Right renal cortex interstitium (tissue), 3 donors: ENCODE measurements around the gene CAMKK2. TPM values are rescaled to one million over a fixed set of nuclear protein-coding genes. Genes with fewer than 3 reads are reported as not detected.
"Not testable (repeated sequence)": the region's sequence is repeated elsewhere in the genome, so short reads cannot be mapped to it uniquely, and the experiment has no call there.

Experiments
- DNase-seq, 3 donors: peaks; one replicate each; pipeline ENCODE4 v3.0.0-alpha.2; 2013; ENCODE audit warnings: low read depth in 3 of 3, low spot score in 2 of 3
- polyA plus RNA-seq, 3 donors: library from polyadenylated mRNA; unstranded; fragments of 120-200 nt; gene quantifications; one replicate each; pipeline ENCODE4 v1.2.1, GENCODE V29; 2013; ENCODE audit not compliant: insufficient read length in 3 of 3

The CAMKK2 gene
- polyA plus RNA-seq, 3 donors: 31.2 to 34.0 (median 33.9) TPM

DNA sequence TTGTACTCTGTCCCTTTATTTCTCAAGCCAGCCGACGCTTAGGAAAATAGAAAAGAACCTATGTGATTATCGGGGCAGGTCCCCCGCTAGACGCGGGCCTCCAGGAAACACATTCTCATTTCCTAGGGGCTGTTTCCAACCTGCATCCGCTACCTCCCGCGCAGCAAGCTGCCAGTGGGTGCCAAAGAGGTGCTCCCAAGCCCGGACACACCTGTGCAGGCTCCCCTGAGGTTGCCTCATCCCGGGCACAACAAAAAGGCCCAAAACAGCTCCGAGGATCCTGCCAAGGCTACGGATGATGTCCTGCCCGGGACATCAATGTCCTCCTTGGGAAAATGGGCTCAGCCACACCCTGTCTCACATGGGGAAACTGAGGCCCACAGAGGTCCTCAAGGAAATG lies 15.4 kb downstream of the CAMKK2 start:
- not testable (repeated sequence) for DNase-seq

DNA sequence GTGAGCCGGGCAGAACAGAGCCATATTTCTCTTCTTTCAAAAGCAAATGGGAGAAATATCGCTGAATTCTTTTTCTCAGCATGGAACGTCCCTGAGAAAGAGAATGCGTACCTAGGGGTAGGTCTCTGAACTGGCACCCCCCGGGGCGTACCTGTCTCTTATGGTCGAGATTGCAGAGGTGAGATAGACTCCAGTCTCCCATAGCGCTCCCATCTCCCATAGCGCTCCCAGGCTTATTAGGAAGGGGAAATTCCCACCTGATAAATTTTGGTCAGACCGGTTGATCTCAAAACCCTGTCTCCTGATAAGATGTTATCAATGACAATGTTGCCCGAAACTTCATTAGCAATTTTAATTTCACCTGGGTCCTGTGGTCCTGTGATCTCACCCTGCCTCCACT lies 16.0 kb downstream of the CAMKK2 start:
- DNase-seq: not testable (repeated sequence)

DNA sequence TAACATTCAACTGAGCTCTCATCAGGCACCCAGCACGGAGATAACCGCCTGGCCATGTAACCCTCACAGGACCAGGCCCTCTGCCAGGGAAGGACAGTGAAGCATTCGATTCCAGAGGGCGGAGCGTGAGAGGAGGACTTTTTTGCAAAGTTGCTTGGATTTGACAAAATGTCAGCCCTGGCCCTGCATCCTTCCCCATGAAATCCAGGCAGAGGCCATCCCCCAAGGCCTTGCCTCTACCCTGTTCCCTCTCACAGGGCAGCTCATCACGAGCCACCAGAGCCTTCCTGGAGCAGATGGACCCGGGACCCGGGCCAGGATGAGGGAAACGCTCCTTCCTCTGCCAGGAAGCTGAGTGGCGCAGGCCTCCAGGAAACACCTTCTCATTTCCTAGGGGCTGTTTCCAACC lies 17.0 kb downstream of the CAMKK2 start:
- DNase-seq: no peak

DNA sequence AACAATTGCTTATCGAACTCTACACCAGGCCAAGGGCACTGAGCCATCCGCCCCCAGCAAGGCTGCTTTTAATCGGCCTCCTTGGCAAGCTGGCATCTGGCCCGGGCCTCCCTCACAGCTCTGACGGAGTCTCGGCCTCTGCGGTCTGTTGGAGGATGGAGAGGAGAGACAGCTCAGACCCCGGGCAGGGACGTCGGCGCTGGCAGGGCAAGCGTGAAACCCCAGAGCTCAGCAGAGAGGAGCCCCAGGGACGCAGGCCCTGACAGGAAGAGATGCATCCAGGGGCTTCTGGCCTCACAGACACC lies 17.5 kb downstream of the CAMKK2 start:
- DNase-seq: no peak

DNA sequence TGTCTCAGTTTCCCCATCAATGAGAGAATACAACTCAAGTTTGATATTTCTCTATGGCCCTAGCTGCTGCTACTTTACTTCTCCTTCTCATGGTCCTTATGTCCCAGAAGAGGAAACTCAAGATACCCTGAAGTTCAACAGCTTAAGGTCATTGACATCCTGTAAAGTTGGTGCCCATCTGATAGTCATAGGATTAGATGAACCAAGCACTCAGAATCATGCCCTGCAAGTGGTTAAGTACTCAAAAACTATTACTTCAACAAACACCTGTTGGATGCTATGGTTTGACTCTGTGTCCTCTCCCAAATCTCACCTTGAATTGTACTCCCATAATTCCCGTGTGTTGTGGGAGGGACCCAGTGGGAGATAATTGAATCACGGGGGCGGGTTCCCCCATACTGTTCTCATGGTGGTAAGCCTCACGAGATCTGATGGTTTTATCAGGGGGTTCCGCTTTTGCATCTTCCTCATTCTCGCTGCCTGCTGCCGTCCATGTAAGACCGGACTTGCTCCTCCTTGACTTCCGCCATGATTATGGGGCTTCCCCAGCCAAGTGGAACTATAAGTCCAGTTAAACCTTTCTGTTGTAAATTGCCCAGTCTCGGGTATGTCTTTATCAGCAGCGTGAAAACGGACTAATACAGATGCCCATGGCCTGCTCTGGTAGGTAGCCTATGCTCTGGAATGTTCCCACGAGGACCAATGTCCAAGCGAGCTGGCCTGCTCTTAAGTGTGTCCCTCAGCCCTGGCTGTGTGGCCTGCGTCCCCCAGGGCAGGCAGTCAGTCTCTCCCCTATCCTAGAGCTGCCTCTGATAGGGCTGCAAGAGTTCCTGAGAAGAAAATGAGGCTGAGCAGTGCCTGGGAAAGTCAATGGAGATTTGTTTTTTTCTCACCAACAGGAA lies 18.1 kb downstream of the CAMKK2 start:
- no peak for DNase-seq

DNA sequence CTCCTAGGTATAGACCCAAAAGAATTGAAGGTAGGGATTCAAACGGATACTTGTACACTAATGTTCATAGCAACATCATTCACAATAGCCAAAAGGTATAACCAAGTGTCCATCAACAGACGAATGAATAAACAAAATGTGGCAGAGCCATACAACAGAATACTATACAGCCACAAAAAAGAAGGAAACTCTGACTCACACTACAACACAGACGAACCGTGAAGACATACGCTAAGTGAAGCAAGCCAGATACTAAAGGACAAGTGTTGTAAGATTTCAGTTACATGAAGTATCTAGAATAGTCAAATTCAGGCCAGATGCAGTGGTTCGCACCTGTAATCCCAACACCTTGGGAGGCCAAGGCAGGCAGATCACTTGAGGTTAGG lies 19.1 kb downstream of the CAMKK2 start:
- DNase-seq: no peak

DNA sequence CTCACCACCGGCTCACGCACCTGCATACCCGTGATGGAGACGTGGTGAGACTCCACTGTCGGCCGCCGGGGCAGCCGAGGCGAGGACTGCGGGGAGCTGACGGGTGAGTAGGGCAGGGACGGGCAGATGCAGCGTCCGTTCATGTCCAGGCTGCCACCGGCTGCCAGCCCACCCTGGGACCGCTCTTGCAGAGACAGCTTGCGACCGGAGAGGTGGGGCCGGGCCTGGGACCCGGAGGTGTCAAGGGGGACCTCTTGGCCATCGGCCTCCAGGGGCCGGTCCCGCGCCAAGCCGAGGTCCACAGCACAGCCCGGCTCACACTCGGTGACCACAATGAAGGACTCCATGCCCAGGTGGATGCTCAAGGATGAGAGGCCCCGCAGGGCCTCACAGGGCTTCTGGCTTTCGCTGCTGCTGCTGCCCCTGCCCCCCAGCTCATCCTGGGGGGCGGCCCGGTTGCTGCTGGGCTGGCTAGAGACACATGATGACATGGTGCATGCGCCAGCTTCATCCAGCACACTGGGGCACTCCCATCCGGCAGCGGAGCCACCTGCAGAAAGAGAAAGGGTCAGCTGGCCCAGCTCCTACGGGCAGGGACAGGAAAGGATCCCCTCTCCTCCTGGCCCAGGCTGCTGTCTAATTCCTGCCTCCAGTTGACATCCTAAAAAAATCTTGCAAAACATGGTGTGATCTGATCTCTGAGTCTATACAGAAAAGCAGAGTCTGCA lies 22.3 kb downstream of the CAMKK2 start:
- no peak for DNase-seq

DNA sequence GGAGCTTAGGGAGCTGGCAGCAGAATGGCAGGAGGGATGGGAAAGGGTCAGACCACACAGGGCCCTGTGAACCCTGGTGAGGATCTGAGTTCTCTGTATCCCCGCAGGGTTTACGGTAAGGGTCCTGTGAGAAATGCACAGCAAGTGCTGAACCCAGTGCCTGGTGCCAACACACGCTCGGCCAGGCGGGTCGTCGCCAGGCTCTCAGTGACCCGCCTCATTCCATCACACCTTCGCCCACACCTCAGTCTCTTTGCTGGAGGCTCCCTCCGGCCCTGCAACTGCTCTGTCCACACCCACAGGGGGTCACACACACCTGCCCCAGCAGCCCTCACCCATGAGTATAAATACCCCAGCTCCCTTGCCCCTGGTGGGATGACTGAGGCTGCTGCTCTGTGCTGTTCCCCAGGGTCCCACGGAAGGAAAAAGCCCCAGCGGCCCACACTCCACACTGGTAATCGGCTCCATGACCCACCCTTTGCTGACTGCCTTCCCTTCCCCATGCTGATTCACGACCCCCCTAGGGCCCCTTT lies 23.1 kb downstream of the CAMKK2 start:
- DNase-seq: no peak

DNA sequence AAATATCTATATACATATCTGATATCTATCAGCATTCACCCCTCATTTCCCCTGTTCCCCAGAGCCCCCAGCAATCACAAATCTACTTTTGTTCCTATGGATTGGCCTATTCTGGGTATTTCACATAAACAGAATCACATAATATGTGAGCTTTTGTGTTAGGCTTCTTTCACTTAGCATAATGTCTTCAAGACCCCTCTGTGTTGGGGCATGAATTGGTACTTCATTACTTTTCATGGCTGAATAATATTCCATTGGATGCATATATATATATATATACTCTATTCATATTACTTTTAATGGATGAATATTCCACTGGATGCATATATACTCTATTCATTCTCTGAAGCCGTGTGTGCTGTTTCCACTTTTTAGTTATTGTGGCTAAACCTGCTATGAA lies 28.7 kb downstream of the CAMKK2 start:
- DNase-seq: no peak

DNA sequence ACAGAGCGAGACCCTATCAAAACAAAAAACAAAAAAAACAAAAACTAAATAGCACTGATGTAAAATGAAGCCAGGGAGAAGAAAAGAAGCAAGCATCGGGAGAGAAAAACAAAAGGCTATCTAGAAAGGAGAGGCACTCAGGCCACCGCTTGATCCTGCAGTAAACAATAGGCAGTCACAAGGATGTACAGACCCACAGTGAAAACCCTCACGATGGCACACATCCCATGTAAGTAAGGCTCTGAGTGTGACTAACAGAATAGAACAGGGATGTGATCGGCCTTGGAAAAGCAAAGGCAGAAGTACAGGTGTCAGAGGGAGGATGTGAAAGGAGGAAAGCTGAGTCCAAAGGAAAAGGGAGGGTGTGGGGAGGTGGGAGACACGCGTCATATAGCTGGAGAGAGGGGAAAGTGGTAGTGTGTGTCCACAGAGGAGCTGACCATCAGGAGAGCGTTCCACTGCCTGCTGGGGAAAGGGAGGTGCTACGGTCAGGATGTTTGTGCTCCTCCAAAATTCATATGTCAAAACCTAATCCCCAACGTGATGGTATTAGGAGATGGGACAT lies 31.5 kb downstream of the CAMKK2 start:
- no peak for DNase-seq

DNA sequence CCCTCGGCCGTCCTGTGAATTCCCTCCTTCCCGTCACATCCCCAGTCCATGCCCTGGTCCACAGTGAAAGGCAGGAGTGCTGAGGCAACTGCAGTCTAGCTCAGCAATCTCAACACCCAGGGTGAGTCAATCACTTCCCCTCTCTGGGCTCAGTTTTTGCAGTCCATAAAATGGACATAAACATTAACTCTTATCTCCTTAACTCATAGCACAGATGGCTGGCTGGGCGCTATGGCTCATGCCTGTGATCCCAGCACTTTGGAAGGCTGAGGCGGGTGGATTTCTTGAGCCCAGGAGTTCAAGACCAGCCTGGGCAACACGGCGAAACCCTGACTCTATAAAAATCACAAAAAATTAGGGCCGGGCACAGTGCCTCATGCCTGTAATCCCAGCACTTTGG lies 32.4 kb downstream of the CAMKK2 start:
- DNase-seq: no peak

DNA sequence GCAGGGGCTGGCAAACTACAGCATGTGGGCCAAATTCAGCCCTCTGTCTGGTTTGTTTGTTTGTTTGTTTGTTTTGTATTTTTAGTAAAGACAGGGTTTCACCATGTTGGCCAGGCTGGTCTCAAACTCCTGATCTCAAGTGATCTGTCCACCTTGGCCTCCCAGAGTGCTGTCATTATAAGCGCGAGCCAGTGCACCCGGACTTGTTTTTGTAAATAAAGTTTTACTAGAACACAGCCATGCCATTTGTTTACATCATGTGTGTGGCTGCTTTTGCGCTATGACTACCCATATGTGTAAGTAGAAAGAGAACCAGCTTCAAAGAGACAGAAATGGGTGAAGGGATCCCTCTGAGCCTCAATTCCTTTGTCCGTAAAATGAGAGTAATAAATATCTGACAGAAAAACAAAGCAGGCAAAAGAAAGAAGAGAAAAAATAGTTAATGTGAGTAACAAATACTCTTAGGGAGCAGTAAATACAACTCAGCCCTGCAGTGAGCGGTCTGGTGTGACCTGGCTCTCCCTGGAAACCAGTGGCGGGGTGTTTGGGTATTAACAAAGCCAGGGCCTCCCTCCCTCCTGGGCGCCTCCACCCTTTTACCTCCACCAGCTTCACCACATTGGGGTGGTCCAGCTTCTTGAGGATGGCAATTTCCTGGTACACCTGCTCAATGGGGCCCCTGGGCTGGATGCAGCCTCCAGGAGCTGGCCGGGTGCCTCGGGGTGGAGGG lies 33.1 kb downstream of the CAMKK2 start:
- no peak for DNase-seq

DNA sequence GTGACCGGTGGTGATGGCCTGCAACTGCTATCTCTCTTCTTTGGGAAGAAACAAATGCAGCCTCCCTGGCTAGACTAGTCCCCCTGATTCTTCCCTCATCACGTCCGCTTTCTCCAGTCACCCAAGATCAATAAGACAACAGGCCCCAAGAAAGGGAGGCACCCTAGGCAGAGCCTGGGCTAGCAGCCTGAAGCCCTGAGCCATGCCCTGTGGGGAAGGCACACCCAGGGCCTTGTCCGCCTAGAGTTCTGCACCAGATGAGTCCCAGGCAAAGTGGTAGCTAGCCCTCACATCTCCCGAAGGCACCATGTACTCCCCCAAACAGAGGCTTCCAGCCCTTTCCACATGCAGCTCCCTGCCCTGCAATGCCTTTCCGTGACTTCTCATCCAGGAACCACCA lies 35.1 kb downstream of the CAMKK2 start:
- DNase-seq: no peak

DNA sequence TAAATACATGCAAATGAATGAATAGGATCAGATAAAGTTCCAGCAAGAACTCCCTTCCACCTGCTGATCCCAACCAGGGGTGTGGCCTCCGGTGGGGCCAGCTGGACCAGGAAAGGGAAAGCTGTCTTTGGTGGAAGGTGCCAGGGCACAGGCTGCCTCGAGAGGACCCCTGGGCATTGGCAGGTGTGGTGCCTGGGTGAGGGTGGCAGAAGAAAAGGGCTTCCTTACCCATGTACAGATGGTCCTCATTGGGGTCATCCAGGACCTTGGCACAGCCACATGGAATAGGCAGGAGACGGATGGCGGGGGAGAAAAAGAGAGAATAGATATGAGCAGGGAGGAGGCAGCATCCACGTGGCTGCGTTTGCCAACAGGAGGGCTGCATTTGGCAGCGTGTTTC lies 36.4 kb downstream of the CAMKK2 start:
- no peak for DNase-seq

DNA sequence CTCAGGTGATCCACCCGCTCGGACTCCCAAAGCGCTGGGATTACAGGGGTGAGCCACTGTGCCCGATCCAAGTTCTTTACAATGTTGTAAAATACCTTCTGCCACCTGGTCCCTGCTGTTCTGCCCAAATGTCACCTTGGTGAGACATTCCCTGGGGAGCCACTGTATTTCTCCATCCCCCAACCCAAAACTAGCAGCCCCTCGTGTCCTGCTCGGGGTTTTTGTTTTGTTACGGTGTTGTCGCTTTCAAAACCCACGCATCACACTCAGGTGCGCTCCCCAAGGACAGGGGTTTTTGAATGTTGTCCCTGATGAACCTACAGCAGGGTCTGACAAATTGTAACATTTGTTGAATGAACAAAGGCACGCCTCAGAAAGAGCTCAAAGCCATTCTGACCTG lies 37.4 kb downstream of the CAMKK2 start:
- no peak for DNase-seq

DNA sequence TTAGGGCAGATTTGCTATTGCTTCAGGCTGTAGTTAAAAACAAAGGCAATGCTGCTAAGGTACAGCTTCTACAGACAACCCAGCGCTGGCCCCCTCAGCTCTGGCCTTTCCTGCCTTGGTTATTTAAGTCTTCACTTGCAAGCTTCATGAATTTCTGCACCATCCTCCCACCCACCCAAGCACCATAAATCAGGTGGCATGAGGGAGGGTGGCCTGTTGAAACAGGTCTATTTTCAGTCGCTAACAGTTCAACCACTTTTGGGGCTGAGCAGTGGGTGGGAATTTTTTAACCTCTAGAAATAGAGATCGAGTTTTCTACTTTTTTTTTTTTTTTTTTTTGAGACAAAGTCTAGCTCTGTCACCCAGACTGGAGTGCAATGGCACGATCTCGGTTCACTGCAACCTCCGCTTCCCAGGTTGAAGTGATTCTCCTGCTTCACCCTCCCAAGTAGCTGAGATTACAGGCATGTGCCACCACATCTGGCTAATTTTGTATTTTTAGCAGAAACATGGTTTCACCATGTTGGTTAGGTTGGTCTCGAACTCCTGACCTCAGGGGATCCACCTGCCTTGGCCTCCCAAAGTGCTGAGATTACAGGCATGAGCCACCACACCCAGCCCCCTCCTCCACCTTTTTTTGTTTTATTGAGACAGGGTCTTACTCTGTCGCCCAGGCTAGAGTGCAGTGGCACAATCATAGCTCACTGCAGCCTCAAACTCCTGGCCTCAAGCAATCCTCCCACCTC lies 38.6 kb downstream of the CAMKK2 start:
- peak; percentile 36 to 77 (median 51) for DNase-seq

DNA sequence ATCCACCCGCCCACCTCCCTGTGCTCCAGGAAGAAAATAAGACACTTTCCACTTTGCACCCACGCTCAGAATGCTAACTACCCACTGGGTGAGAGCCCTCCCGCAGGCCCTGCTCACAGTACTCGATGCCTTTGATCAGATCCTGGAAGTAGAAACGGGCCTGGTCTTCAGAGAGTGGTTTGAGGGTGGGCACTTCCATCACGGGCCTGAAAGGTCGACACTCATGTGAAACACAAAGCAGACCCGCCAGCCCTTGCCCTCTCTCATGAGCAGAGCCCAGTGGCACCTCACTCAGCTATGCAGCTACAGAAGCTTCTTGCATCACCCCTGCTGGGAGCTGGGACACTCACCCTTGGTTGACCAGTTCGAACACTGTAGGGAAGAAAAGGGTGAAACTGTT lies 41.1 kb downstream of the CAMKK2 start:
- no peak for DNase-seq

DNA sequence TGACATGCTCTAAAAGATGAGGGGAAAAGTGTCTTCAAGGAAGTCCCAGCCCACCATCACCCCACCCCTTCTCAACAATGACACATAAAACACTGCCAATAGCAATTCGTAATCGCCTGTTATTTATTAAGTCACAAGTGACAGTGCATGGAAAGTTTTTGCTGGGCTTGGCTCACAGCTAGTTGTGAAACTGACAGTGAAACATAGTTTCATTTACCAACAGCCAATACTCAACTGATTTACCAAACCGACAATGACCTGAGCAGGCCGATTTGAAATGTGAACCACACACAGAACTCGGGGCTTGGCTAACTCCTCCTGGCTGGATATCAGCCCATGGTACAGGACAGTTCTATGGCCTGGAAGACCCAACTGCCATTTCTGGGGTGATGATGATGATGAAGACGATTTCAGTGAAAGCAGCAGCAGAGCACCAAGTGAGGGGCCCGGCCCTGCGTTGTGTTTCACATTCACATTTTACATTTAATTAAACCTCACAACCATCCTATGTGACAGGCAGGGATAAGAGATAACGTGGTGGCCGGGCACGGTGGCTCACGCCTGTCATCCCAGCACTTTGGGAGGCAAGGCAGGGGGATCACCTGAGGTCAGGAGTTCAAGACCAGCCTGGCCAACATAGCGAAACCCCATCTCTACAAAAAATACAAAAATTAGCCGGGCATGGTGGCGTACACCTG lies 42.7 kb downstream of the CAMKK2 start:
- DNase-seq: no peak

DNA sequence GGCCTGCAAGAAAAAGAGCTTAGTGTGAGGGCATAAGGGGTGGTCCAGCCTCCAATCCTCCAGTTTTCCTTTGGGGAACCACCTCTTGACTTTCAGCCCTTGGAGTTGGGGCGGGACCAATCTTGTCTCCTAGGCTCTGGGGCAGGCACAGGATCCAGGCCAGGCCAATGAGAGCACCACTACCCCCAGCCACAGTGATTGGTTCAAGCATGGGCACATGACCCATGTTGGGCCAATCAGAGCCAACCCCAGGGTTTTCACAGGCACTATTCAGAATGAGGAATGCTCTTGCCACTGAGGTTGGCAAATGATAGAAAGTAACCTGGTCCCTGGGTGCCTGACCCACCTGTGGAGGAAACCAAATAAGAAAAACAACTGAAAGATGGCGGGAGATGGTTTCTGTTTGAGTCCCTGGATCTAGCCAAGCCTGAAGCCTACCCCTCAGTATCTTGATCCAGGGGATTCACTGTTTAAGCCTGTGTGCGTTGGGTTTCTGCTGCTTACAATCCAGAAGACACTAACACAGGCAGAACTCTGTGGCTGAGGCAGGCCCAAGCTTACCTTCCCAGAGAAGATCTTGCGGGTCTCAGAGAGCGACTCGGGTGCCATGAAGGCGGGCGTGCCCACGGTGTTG lies 43.7 kb downstream of the CAMKK2 start:
- DNase-seq: no peak
